Activated T-helper 1 cell treated with anti-CD3 and anti-CD28 coated beads, Interleukin-12 subunit alpha, Interleukin-12 subunit beta, Interleukin-2, Interleukin-4 antibody, amounts not matched to agents 30 ng/mL and 10 ng/mL and 1 ng/mL, durations not matched to agents 14 hours and 24 hours and 36 hours (primary cell): ENCODE data around the gene TBC1D17. TPM values are rescaled to one million over a fixed set of nuclear protein-coding genes. Genes with fewer than 3 reads are reported as not detected.
"Not testable (repeated sequence)": the region's sequence is repeated elsewhere in the genome, so short reads cannot be mapped to it uniquely, and the experiment has no call there.

Experiments used
- DNase-seq: peaks from one replicate; pipeline ENCODE4 v3.0.0; 2021; ENCODE audit warnings: low spot score
- H3K27ac Mint-ChIP-seq: one replicate; pipeline ENCODE4 v1.8.0; 2021; ENCODE audit warnings: mild to moderate bottlenecking, mixed read lengths
- H3K27me3 Mint-ChIP-seq: one replicate; pipeline ENCODE4 v1.8.0; 2022; ENCODE audit warnings: mild to moderate bottlenecking, moderate library complexity, mixed read lengths; ENCODE audit not compliant: insufficient read depth
- H3K36me3 Mint-ChIP-seq: one replicate; pipeline ENCODE4 v1.8.0; 2021; ENCODE audit warnings: low read depth, mixed read lengths
- H3K4me1 Mint-ChIP-seq: one replicate; pipeline ENCODE4 v1.8.0; 2021; ENCODE audit warnings: low read depth, mixed read lengths
- H3K4me3 Mint-ChIP-seq: one replicate; pipeline ENCODE4 v1.8.0; 2021; ENCODE audit warnings: mild to moderate bottlenecking, moderate library complexity, mixed read lengths
- H3K9me3 Mint-ChIP-seq: one replicate; pipeline ENCODE4 v1.8.0; 2021; ENCODE audit warnings: mixed read lengths
- intact Hi-C: fragments of 100-400 bp; cut with micrococcal nuclease; formaldehyde crosslinking; loops from one replicate; pipeline ENCODE4 v1.15.1; 2024
- total RNA-seq: library from RNA; stranded (reverse); gene quantifications from 2 replicates; pipeline ENCODE4 v1.2.3, GENCODE V29; 2022

The TBC1D17 gene
- total RNA-seq, 1 donor from 2014 or later = 41.8 TPM

DNA sequence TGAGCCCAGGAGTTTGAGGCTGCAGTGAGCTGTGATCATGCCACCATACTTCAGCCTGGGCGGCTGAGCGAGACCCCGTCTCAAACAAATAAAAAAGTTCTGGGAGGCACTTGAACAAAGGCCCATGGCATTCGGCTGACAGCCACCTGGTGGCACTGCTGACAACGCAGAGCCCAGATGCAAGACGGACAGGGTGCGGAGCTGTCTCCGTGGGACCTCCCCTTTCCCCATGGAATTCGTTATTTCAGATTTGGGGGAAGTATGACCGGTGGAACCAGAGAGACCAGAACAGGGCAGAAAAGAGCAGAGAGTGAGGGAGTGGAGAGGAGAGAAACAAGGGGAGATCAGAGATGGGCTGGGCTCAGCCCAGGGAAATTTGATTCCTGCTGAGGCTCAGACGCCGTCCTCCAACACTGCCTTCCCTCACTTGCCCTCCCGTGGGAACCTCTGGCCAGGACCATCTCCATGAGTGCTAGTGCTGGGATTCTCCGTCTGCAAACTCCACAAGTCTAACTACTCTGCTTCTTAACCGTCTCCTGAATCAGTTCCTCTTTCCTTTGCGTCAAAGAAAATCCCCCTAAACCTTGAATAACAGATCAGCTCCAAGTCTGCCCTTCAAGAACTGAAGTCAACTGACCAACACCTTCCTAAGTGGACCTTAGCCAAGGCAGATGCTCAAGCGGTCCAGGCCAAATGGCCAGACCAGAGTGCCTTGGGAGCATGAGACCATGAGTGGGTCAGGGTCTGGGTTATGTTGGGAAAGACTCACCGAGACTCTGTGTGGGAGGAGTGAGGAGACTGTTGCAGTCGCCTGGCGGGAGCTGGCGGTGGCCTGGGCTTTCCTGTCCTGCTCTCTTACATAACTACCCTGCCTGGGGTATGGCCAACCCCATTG is 39.6 kb downstream of the TBC1D17 start:
- peaks cover 63% of the 10 kb centered on the region for H3K36me3 Mint-ChIP-seq
- peak overlapping the region; percentile 74 for H3K27ac Mint-ChIP-seq
- H3K4me3 Mint-ChIP-seq = no peak overlapping the region
- no peak for DNase-seq
- intact Hi-C loops = no loop called here
- H3K9me3 Mint-ChIP-seq = no peaks in the 10 kb centered on the region
- peaks cover 50% of the 10 kb centered on the region for H3K4me1 Mint-ChIP-seq
- H3K27me3 Mint-ChIP-seq = no peaks in the 10 kb centered on the region

DNA sequence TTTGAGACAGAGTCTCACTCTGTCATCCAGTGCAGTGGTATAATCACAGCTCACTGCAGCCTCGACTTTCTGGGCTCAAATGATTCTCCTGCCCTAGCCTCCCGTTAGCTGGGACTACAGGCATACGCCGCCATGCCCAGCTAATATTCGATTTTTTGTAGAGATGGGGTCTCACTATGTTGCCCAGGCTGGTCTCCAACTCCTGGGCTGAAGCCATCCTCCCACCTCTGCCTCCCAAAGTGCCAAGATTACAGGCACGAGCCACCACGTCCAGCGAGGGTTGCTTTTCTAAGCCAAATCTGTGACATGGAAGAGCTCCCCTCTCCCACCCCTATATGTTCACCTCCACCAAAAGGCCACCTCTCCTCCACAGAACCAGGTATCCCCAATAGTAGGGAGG is 40.6 kb downstream of the TBC1D17 start:
- H3K36me3 Mint-ChIP-seq = peaks cover 61% of the 10 kb centered on the region
- intact Hi-C loops = no loop called here
- DNase-seq = no peak
- peaks cover 49% of the 10 kb centered on the region for H3K4me1 Mint-ChIP-seq
- peak overlapping the region; percentile 12 for H3K27ac Mint-ChIP-seq
- no peaks in the 10 kb centered on the region for H3K27me3 Mint-ChIP-seq
- no peaks in the 10 kb centered on the region for H3K9me3 Mint-ChIP-seq
- no peak overlapping the region for H3K4me3 Mint-ChIP-seq

GRCh38 chr19:49920624-49921363 is 43.3 kb downstream of the TBC1D17 start:
- no peak for DNase-seq
- no peak overlapping the region for H3K27ac Mint-ChIP-seq
- peaks cover 57% of the 10 kb centered on the region for H3K36me3 Mint-ChIP-seq
- H3K9me3 Mint-ChIP-seq = no peaks in the 10 kb centered on the region
- H3K4me1 Mint-ChIP-seq = peaks cover 40% of the 10 kb centered on the region
- H3K4me3 Mint-ChIP-seq = no peak overlapping the region
- no peaks in the 10 kb centered on the region for H3K27me3 Mint-ChIP-seq
- intact Hi-C loops = no loop called here

GRCh38 chr19:49921871-49922795 is 44.6 kb downstream of the TBC1D17 start:
- Mint-ChIP-seq H3K36me3 (peaks cover 56% of the 10 kb centered on the region), H3K4me3 (no peak overlapping the region), H3K9me3 (no peaks in the 10 kb centered on the region), H3K27ac (peak overlapping the region; percentile 63), H3K4me1 (peaks cover 39% of the 10 kb centered on the region), H3K27me3 (no peaks in the 10 kb centered on the region)
- intact Hi-C loops = no loop called here
- DNase-seq = no peak

DNA sequence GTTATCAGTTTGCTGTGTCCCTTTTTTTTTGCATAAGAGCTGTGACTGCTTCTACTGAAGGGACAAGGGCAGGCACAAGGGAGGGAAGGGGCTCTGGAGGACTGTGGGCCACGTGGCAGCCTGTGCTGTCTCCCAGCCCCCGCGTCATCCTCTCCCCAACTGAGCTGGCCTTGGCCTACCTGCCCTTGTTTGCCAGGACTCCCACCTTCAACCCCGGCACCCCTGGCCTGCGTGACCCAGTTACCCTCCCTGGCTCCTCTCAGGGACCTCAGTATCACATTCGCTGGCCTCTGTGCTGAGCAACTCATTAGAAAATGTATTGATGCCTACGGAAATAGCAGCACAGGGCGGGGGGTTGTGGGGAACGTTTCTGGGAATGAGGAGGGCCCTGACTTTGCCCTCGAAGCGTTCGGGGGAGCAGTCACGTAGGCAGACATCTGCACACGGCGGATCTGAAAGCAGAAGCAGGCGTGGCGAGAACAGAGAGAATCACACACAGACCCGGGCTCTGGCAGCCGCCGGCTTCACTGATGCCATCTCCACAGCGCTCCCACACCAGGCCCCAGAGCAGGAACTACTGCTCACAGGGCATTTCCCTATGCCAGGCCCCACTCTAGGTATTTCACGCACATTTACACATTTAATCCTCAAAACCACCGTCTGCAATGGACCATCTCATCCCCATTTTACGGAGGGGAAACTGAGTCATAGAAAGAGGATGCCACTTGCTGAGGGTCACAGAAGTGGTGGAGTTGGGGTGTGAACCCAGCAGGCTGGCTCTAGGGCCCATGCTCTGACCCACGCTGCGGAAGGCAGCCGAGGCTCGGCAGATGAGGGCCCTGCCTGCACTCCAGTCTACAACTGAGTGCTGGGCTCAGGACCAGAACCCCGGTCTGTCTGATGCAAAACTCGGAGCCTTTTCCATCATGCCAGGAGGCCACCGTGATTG is 45.8 kb downstream of the TBC1D17 start:
- no peaks in the 10 kb centered on the region for H3K27me3 Mint-ChIP-seq
- no peak overlapping the region for H3K4me3 Mint-ChIP-seq
- peaks cover 44% of the 10 kb centered on the region for H3K4me1 Mint-ChIP-seq
- peaks cover 59% of the 10 kb centered on the region for H3K36me3 Mint-ChIP-seq
- DNase-seq = no peak
- H3K9me3 Mint-ChIP-seq = no peaks in the 10 kb centered on the region
- peak overlapping the region; percentile 23 for H3K27ac Mint-ChIP-seq
- intact Hi-C loops = no loop called here

DNA sequence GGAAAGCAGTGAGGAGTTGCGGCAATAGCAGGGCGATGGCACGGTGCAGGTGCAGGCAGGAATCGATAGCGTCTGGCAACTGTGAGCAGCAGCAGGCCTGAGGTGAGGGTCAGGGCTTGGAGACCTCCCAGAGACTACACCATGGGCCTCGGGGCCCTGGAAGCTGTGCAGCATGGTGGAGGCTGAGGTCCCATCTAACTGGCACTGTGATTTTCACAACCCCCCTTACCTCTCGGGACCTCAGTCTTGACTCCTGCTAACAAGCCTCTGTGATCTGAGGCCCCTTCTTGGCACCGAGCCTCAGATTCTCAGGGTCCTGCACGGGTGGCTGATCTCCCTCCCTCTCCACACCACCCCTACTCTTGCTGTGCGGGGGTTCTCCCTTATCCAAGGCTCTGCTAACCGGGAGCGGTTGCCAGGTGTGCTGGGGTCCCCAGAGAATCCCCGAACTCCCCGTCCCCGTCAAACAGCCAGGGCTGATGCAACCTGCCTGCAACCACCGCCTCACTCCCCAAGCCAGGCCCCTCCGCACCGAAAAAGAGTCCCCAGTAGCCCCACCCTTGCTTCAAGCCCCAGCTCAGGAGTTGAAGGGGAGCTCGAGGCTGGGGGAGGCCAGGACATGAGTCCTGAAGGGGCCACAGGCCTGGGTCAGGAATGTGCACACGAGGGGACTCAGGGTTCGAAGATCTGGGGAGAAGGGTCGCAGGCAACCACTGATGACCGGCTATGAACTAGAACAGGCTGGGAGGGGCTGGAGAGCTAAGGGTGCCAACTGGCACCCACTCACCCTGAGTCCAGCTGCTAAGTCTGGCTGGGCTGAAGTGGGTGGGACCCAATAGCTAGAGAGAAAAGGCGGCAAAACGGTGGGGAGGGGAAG is 46.7 kb downstream of the TBC1D17 start:
- Mint-ChIP-seq H3K9me3 (no peaks in the 10 kb centered on the region), H3K4me1 (peaks cover 43% of the 10 kb centered on the region), H3K27me3 (no peaks in the 10 kb centered on the region), H3K27ac (peak overlapping the region; percentile 23), H3K36me3 (peaks cover 60% of the 10 kb centered on the region), H3K4me3 (no peak overlapping the region)
- DNase-seq = no peak
- intact Hi-C loops = no loop called here

GRCh38 chr19:49924881-49925210 is 47.3 kb downstream of the TBC1D17 start:
- intact Hi-C loops, H3K27me3 Mint-ChIP-seq, H3K27ac Mint-ChIP-seq, H3K4me3 Mint-ChIP-seq, H3K9me3 Mint-ChIP-seq, DNase-seq: not testable (repeated sequence)
- peaks cover 61% of the 10 kb centered on the region for H3K36me3 Mint-ChIP-seq
- peaks cover 42% of the 10 kb centered on the region for H3K4me1 Mint-ChIP-seq

DNA sequence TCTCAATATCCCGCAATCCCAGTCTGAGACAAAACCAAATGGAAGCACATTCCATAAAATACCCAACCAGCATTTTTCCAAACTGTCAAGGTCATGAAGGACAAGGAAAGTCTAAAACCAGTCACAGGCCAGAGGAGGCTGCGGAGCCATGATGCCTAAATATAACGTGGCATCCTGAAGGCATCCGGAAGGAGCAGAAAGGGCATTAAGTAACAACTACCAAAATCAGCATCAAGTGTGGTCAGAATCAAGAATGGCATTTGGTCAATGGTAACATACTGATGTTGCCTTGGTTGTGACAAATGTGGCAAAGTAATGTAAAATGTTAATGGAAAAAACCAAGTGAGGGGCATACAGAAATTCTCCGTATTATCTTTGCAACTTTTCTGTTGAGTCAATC is 48.0 kb downstream of the TBC1D17 start:
- Mint-ChIP-seq H3K9me3 (no peaks in the 10 kb centered on the region), H3K36me3 (peaks cover 62% of the 10 kb centered on the region), H3K27ac (no peak overlapping the region), H3K27me3 (no peaks in the 10 kb centered on the region), H3K4me1 (peaks cover 49% of the 10 kb centered on the region), H3K4me3 (peak overlapping the region; percentile 59)
- intact Hi-C loops = no loop called here
- DNase-seq = no peak

- intact Hi-C loops = no loop called here
- no peak for DNase-seq
- H3K36me3 Mint-ChIP-seq = peaks cover 61% of the 10 kb centered on the region
- peaks cover 59% of the 10 kb centered on the region for H3K4me1 Mint-ChIP-seq
- no peaks in the 10 kb centered on the region for H3K27me3 Mint-ChIP-seq
- H3K4me3 Mint-ChIP-seq = peak overlapping the region; percentile 47
- H3K27ac Mint-ChIP-seq = peak overlapping the region; percentile 34
- no peaks in the 10 kb centered on the region for H3K9me3 Mint-ChIP-seq
Observed at GRCh38 chr19:49926515-49926914, 49.0 kb downstream of the TBC1D17 start.

DNA sequence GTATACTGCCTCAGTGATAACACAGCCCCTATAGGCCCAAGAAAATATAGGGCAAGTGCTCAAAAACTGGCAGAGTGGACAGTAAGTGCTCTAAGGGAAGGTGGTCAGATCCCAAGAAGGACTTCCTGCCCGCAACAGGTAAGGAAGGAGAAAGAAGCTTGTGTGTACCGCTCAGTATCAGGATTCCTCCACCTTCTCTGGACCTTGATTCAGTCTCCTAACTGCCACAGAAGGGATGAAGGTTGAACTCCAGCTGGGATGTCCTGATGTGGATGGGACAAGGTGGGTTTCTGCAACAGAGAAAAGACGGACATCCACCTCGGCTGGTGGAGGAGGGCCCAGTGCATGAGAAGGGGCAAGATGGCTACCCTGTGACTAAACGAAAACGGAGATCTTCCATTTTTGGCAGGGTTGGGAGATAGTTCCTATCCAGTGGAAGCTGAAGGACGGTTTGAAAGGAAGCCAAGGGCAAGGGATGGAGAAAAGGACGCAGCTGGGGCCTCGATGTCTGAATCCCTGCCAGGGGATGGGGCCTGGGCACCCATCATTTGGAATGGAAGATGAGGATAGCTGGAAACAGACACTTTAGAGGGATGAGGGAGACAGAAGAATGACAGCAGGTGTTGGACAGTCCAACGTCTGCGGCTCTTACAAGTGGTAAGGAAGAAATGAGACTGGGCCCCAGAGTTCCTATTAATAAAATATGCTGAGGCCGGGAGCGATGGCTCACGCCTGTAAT is 50.2 kb downstream of the TBC1D17 start:
- intact Hi-C loops = loop anchor here (2.0 kb wide), 1 partner anchor 59 kb away; no protein-coding TSS in a partner anchor
- Mint-ChIP-seq H3K4me3 (peak overlapping the region; percentile 97), H3K9me3 (peaks cover 4% of the 10 kb centered on the region), H3K27ac (peak overlapping the region; percentile 96), H3K36me3 (peaks cover 66% of the 10 kb centered on the region), H3K27me3 (no peaks in the 10 kb centered on the region), H3K4me1 (peaks cover 59% of the 10 kb centered on the region)
- DNase-seq = no peak
